Activated naive CD4-positive, alpha-beta T cell treated with anti-CD3 and anti-CD28 coated beads, Interleukin-2, amount 50 U/mL, for 24 hours (primary cell): ENCODE results near the gene ORMDL3.
A peak's percentile ranks its signal among the peaks of the same experiment; 100 is the strongest.
"Not testable (repeated sequence)": the region's sequence is repeated elsewhere in the genome, so short reads cannot be mapped to it uniquely, and the experiment has no call there.

Experiments used
- H3K27ac Mint-ChIP-seq: one replicate; pipeline ENCODE4 v1.8.0; 2021; ENCODE audit warnings: mild to moderate bottlenecking, mixed read lengths
- H3K27me3 Mint-ChIP-seq: one replicate; pipeline ENCODE4 v1.8.0; 2021; ENCODE audit warnings: mixed read lengths
- H3K36me3 Mint-ChIP-seq: one replicate; pipeline ENCODE4 v1.8.0; 2021; ENCODE audit warnings: mixed read lengths
- H3K4me1 Mint-ChIP-seq: one replicate; pipeline ENCODE4 v1.8.0; 2021; ENCODE audit warnings: mixed read lengths
- H3K4me3 Mint-ChIP-seq: one replicate; pipeline ENCODE4 v1.8.0; 2021; ENCODE audit warnings: mild to moderate bottlenecking, mixed read lengths
- H3K9me3 Mint-ChIP-seq: one replicate; pipeline ENCODE4 v1.8.0; 2021; ENCODE audit warnings: mixed read lengths

ORMDL3 gene

DNA sequence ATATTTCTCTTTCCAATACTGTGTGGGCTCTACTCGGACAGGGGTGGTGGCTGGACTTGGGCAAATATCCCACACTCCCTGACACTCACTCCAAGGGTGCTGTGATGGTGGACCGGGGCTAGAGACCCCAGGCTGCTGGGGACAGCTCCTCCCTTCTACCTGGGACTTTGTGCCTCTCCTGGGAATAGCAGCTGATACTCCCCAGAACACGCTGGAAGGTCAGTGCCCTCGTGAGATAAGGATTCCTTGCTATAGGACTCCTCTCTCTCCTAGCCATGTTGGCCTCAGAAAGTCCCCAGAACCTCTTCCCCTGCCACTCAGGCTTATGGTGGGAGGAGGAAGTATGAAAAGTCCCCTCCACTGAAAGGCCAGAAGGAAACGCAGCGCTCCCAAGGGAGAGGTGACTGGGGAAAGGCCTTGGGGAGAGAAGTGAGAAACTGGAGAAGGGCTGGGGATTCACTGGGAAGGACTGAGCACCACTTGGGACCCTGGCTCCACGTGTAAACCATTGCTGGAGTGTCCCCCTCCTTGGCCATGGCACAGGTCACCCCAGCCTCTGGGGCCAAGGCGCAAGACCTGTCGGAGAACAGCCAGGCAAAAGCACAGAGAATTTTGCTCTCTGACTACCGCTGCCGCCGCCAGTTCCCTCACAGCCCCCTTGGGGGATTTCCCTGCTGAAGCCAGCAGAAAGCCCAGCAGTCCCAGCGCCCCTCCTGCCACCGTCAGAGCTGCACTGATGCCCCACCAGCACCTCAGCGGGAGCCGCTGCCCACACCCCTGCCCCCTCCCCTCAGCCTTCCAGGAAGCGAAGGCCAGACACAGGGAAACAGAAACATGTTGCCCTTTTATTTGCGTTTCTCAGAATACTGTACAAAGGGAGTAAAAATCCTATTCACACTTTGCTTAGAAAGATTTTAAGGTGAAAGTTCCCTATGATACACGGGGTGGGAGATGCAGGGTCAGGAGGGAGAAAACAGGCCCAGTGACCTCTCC is 6.9 kb downstream of the ORMDL3 start:
- no peaks in the 10 kb centered on the region for H3K27me3 Mint-ChIP-seq
- H3K4me1 Mint-ChIP-seq, result peaks cover 79% of the 10 kb centered on the region
- peaks cover 9% of the 10 kb centered on the region for H3K36me3 Mint-ChIP-seq
- peak overlapping the region; percentile 95 for H3K27ac Mint-ChIP-seq
- no peaks in the 10 kb centered on the region for H3K9me3 Mint-ChIP-seq
- H3K4me3 Mint-ChIP-seq, result peak overlapping the region; percentile 67

DNA sequence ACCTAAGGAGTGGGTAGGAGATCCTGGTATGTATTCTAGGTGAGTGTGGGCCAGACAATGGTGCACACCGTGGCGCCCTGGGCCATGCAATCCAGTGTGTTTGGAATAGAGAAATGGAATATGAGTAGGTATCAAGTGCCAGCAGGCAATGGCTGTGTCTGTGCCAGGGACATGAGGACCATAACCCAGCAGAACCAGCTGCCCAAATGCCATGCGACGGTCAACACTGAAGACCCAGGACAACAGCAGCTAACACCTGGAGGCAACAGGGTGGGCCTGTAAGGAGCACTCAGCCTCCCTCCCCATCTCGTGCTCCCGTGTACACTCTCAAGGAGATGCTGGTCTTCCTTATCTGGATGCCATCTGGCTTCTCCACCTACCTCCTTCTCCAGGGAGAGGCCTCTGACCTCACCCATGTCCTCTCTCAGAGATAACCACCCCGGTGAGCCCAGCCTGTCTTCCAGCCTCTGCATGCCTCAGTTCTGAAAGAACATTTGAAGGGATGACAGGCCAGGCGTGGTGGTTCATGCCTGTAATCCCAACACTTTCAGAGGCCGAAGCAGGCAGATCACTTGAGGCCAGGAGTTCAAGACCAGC is 8.2 kb downstream of the ORMDL3 start:
- Mint-ChIP-seq H3K36me3 (peaks cover 12% of the 10 kb centered on the region), H3K27me3 (no peaks in the 10 kb centered on the region), H3K9me3 (no peaks in the 10 kb centered on the region), H3K27ac (peak overlapping the region; percentile 68), H3K4me3 (no peak overlapping the region), H3K4me1 (peaks cover 69% of the 10 kb centered on the region)

DNA sequence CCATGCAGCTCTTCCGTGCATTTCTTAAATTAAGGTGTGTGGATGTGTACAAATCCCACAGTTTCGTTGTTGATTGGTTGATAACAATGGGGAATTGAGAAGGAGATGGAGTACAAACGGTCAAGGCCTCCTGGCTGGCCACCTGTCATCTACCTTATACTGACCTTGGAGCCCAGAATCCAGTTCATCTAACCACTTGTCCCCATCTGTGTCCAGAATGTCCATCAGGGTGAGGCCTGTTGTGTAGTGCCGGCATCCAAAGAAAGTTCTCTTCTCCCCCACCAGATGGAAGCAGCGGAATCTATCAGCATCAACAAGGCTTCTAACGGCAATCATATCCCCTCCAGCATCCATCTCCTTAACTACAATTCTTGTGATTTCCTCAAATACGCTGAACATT is 10.5 kb downstream of the ORMDL3 start:
- no peak overlapping the region for H3K4me3 Mint-ChIP-seq
- no peaks in the 10 kb centered on the region for H3K27me3 Mint-ChIP-seq
- peaks cover 49% of the 10 kb centered on the region for H3K4me1 Mint-ChIP-seq
- H3K36me3 Mint-ChIP-seq, result peaks cover 10% of the 10 kb centered on the region
- H3K9me3 Mint-ChIP-seq, result no peaks in the 10 kb centered on the region
- no peak overlapping the region for H3K27ac Mint-ChIP-seq

DNA sequence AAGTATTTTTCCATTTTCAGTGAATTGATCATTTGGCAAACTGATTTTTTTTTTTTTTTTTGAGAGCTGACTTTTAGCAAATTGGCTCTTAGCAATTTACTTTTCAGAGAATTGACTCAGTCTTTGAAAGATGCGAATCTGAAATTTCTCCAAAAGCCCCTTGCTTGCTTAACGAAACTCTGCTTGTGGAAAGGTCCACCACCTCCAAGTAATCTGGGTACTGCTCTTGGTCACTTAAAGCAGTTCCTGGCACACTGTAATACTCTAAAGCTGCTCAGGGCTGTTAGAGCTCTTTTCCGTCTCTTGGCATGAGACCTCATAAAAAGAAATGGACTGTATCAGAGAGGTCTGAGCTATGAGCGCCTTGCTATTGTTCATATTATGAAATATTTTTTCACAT is 11.8 kb downstream of the ORMDL3 start:
- peaks cover 10% of the 10 kb centered on the region for H3K36me3 Mint-ChIP-seq
- no peaks in the 10 kb centered on the region for H3K9me3 Mint-ChIP-seq
- H3K4me3 Mint-ChIP-seq, result no peak overlapping the region
- H3K4me1 Mint-ChIP-seq, result peaks cover 35% of the 10 kb centered on the region
- no peak overlapping the region for H3K27ac Mint-ChIP-seq
- no peaks in the 10 kb centered on the region for H3K27me3 Mint-ChIP-seq

DNA sequence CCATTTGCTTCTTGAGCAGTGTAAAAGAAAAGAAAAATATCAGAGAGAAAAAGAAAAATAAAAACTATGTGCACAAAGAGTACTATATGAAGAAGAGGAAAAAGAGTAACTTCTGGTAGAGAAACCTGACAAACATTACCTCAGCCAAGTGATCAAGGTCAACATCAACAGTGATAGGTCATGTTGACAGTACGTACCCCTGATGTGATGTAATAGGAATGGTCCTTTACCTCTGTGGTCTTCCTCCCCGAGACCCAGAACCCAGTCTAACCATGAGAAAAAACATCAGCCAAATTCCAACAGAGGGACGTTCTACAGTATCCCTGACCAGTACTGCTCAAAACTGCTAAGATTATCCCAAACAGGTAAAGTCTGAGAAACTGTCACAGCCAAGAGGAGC is 13.4 kb downstream of the ORMDL3 start:
- no peak overlapping the region for H3K4me3 Mint-ChIP-seq
- no peaks in the 10 kb centered on the region for H3K27me3 Mint-ChIP-seq
- H3K9me3 Mint-ChIP-seq, result no peaks in the 10 kb centered on the region
- peaks cover 12% of the 10 kb centered on the region for H3K36me3 Mint-ChIP-seq
- H3K4me1 Mint-ChIP-seq, result peaks cover 24% of the 10 kb centered on the region
- no peak overlapping the region for H3K27ac Mint-ChIP-seq

DNA sequence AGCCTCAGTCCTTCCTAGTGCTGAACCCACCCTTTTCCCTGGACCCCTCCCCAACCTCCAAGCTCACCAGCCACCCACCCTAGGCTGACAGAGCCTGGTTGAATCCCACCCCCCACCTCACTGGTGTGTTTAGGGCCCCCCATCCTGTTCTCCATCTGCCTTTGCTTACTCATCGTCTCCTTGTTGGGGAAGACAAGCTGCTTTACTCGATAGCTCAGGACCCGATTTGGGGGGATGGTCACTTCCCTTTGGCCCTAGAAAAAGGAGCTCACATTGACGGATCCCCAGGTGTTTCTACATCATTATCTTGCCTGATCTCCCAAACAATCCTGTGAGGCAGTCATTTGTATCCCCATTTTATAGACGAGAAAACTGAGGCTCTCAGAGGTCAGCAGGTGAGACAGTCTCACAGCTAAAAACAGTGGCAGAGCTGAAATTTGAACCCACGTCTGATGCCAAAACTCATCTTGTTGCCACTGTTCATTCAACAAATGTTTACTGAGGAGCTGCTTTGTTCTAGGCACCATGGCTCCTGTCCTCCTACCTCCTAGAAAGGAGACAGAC is 18.5 kb downstream of the ORMDL3 start:
- Mint-ChIP-seq H3K27ac (no peak overlapping the region), H3K36me3 (peaks cover 6% of the 10 kb centered on the region), H3K4me3 (no peak overlapping the region), H3K27me3 (no peaks in the 10 kb centered on the region), H3K9me3 (no peaks in the 10 kb centered on the region), H3K4me1 (peaks cover 13% of the 10 kb centered on the region)

DNA sequence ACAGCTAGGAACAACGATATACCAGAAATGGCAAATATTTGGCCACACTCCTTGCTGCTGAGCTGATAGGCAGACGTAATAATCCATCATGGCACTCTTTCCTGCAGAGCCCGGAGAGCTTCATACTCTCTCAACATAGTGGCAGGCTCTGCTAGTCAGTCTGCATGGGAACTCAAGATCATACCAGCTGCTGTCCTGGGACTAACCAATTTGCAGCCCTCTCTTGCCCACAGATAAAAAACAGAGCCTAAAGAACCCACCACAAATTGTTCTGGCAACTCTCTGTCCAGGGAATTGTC is 22.5 kb downstream of the ORMDL3 start:
- H3K27ac Mint-ChIP-seq, result no peak overlapping the region
- H3K4me3 Mint-ChIP-seq, result no peak overlapping the region
- peaks cover 3% of the 10 kb centered on the region for H3K36me3 Mint-ChIP-seq
- H3K4me1 Mint-ChIP-seq, result peaks cover 23% of the 10 kb centered on the region
- no peaks in the 10 kb centered on the region for H3K9me3 Mint-ChIP-seq
- no peaks in the 10 kb centered on the region for H3K27me3 Mint-ChIP-seq

DNA sequence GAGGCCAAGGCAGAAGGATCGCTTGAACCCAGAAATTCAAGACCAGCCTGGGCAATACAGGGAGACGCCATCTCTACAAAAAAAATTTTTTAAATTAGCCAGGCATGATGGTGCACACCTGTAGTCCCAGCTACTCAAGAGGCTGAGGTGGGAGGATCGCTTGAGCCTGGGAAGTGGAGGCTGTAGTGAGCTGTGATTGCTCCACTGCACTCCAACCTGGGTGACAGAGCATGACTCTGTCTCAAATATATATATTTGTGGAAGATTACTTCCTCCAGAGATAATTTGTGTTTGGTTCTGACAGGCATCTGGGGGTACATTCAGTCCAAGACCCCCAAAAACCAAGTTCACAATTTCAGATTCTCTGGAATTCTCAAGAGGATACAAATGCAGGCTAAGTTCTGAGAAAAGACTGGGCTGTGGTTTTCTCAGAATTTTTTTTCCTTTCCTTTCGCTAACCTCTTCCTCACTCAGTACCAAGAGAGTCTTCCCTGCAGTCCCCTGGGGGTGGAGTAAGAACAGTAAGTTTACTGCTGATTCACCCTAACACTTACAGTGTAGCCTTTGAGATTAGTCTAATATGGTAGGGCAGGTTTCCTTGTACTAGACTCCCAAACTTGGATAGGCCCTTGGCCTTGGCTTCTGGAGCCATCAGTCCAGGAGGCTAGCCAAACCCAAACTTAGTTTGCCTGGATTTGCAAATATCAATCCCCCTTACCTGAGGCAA is 24.1 kb downstream of the ORMDL3 start:
- H3K27me3 Mint-ChIP-seq, result no peaks in the 10 kb centered on the region
- no peak overlapping the region for H3K4me3 Mint-ChIP-seq
- H3K36me3 Mint-ChIP-seq, result peaks cover 2% of the 10 kb centered on the region
- peak overlapping the region; percentile 70 for H3K27ac Mint-ChIP-seq
- no peaks in the 10 kb centered on the region for H3K9me3 Mint-ChIP-seq
- peaks cover 23% of the 10 kb centered on the region for H3K4me1 Mint-ChIP-seq

DNA sequence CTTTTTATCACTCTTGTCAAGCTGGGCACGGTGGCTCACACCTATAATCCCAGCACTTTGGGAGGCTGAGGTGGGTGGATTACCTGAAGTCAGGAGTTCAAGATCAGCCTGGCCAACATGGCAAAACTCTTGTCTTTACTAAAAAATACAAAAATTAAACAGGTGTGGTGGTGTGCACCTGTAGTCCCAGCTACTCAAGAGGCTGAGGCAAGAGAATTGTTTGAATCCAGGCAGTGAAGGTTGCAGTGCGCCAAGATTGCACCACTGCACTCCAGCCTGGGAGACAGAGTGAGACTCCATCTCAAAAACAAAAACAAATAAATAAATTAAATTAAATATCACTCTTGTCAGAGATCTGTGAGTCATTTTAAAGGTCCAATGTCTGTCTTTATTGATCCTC is 25.4 kb downstream of the ORMDL3 start:
- H3K36me3 Mint-ChIP-seq, H3K27me3 Mint-ChIP-seq, H3K4me3 Mint-ChIP-seq, H3K27ac Mint-ChIP-seq, H3K9me3 Mint-ChIP-seq: not testable (repeated sequence)
- H3K4me1 Mint-ChIP-seq, result peaks cover 23% of the 10 kb centered on the region

DNA sequence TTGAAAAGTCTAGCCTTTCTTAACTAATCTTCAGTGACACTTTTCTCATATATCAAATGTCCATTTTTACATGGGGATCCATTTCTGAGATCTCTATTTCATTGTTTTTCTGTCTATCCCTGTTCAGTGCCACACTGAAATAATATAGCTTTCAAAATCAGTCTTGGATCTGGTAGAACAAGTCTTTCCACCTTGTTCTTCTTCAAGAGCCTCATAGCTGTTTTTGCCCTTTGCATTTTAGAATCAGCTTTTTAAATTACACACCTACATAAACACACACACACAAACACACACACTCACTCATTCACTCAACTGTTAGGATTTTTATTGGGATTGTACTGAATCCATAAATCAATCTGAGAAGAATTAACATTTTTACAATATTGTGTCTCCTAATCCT is 28.2 kb downstream of the ORMDL3 start:
- Mint-ChIP-seq H3K27ac (no peak overlapping the region), H3K4me1 (peaks cover 18% of the 10 kb centered on the region), H3K9me3 (no peaks in the 10 kb centered on the region), H3K27me3 (no peaks in the 10 kb centered on the region), H3K4me3 (no peak overlapping the region), H3K36me3 (no peaks in the 10 kb centered on the region)

DNA sequence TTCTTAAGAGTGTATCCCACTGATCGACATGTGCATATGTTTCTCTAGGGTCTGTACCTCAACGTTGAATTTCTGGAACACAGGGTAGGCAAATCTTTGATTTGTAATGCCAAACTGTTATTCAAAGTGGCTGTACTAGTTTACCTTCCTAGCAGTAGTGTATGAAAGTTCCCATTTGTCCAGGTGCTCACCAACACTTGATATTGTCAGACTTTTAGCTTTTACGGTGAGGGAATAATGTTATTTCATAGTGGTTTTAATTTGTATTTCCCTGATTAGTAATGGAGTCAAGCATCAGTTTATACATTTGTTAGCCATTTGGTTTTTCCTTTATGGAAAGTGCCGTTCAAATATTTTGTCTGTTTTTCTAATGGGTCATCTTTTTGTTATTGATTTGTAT is 29.3 kb downstream of the ORMDL3 start:
- Mint-ChIP-seq H3K27ac (no peak overlapping the region), H3K9me3 (no peaks in the 10 kb centered on the region), H3K27me3 (no peaks in the 10 kb centered on the region), H3K4me1 (peaks cover 9% of the 10 kb centered on the region), H3K4me3 (no peak overlapping the region), H3K36me3 (no peaks in the 10 kb centered on the region)

DNA sequence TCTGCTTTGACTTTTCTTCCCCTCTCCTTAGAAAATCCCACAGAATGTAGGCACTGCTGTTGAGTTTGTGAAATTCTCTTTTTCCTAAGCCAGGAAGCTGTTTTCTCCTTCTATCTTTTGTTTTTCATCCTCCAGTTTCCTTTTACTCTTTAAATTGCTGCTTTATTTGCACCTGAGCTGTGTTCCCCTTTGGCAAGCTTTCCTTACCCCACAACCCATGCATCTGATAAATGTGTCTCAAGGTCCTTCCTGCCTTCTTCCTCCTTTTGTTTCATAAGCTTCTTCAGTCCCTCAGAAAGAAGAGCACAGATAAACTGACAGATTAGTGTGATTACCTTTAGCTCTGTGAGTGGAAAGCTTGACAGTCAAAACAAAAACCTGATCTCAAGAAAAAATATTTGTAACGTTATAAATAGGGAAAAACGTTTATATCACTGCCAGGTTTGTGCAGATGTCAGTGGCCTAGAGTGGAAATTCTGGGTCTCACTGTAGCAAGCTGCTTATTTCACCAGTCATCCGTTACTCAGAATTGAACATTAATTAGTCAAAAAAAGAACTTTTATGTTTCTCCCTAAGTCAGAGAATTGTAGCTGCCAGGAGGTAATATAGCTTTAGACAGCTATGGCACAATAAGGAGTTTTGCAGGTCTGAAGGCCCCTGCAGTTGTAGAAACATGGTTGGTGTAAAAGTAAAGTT is 32.6 kb downstream of the ORMDL3 start:
- H3K4me3 Mint-ChIP-seq, result no peak overlapping the region
- H3K9me3 Mint-ChIP-seq, result no peaks in the 10 kb centered on the region
- peak overlapping the region; percentile 44 for H3K27ac Mint-ChIP-seq
- no peaks in the 10 kb centered on the region for H3K36me3 Mint-ChIP-seq
- peaks cover 7% of the 10 kb centered on the region for H3K4me1 Mint-ChIP-seq
- H3K27me3 Mint-ChIP-seq, result no peaks in the 10 kb centered on the region

DNA sequence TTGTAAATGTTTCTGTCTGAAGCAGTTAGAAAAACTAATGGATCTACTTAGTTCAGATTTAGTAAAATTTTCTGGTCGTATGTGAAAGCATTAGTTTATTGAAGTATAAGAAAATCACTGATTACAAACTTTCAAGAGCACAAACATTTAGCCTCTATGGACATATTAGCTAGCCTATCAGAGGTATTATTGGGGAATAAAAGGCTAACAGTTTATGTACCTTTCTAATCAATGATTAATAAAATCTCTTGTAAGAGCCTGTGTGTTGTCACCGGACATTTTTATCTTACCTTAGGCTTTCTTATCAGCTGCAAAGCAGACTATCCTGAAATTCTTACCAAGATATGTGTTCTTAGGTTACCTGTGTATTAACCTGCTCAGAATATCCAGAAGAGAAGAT is 38.2 kb downstream of the ORMDL3 start:
- no peaks in the 10 kb centered on the region for H3K9me3 Mint-ChIP-seq

DNA sequence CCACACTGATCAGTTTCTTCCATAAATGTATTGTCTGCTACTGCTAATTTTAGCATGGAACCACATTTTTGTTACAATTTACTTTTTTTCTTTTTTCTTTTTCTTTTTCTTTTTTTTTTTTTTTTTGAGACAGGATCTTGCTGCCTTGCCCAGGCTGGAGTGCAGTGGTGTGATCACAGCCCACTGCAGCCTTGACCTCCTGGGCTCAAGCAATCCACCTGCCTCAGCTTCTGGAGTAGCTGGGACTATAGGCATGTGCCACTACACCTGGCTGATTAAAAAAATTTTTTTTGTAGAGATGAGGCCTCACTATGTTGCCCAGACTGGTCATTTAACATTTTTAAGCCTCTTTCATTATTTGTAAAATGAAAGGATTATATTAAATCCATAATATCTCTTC is 40.3 kb downstream of the ORMDL3 start:
- Mint-ChIP-seq H3K27ac (no peak overlapping the region), H3K27me3 (peaks cover 1% of the 10 kb centered on the region), H3K4me1 (no peaks in the 10 kb centered on the region), H3K4me3 (no peak overlapping the region), H3K36me3 (no peaks in the 10 kb centered on the region), H3K9me3 (no peaks in the 10 kb centered on the region)

More for the DNA sequence above, 38.2 kb downstream of the ORMDL3 start:
- Mint-ChIP-seq H3K4me3 (no peak overlapping the region), H3K27ac (no peak overlapping the region), H3K36me3 (no peaks in the 10 kb centered on the region), H3K27me3 (peaks cover 1% of the 10 kb centered on the region), H3K4me1 (no peaks in the 10 kb centered on the region)

DNA sequence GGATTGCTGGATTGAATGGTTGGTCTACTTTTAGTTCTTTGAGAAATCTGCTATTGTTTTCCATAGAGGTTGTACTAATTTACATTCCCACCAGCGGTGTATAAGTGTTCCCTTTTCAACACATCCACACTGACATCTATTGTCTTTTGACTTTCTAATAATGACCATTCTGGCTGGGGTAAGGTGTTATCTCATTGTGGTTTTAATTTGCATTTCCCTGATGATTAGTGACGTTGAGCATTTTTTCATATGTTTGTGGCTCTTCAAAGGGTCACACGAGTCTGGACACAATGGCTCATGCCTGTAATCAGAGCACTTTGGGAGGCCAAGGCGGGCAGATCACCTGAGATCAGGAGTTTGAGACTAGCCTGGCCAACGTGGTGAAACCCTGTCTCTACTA is 41.3 kb downstream of the ORMDL3 start:
- not testable (repeated sequence) for H3K4me1 Mint-ChIP-seq, H3K9me3 Mint-ChIP-seq, H3K4me3 Mint-ChIP-seq, H3K36me3 Mint-ChIP-seq, H3K27me3 Mint-ChIP-seq, H3K27ac Mint-ChIP-seq
